T-helper 1 cell treated with Interleukin-12 subunit alpha and Interleukin-12 subunit beta and Interleukin-4 antibody, amounts not matched to agents 30 μg/mL and 1 μg/mL, for 36 hours (primary cell): Measurements from ENCODE around the gene PLXNA4.

ENCODE experiments used
- H3K27ac Mint-ChIP-seq: one replicate; pipeline ENCODE4 v1.8.0; 2021; ENCODE audit warnings: mild to moderate bottlenecking, mixed read lengths
- H3K27me3 Mint-ChIP-seq: one replicate; pipeline ENCODE4 v1.8.0; 2021; ENCODE audit warnings: low read depth, mixed read lengths
- H3K36me3 Mint-ChIP-seq: one replicate; pipeline ENCODE4 v1.8.0; 2021; ENCODE audit warnings: low read depth, mixed read lengths
- H3K4me1 Mint-ChIP-seq: one replicate; pipeline ENCODE4 v1.8.0; 2021; ENCODE audit warnings: low read depth, mixed read lengths
- H3K4me3 Mint-ChIP-seq: one replicate; pipeline ENCODE4 v1.8.0; 2021; ENCODE audit warnings: mild to moderate bottlenecking, moderate library complexity, mixed read lengths
- H3K9me3 Mint-ChIP-seq: one replicate; pipeline ENCODE4 v1.8.0; 2021; ENCODE audit warnings: mixed read lengths

Gene PLXNA4

GRCh38 chr7:132098327-132098726 is 477.9 kb downstream of the PLXNA4 start:
- Mint-ChIP-seq H3K9me3 (no peaks in the 10 kb centered on the region), H3K4me3 (no peak overlapping the region), H3K27me3 (no peaks in the 10 kb centered on the region), H3K36me3 (no peaks in the 10 kb centered on the region), H3K4me1 (no peaks in the 10 kb centered on the region), H3K27ac (no peak overlapping the region)

DNA sequence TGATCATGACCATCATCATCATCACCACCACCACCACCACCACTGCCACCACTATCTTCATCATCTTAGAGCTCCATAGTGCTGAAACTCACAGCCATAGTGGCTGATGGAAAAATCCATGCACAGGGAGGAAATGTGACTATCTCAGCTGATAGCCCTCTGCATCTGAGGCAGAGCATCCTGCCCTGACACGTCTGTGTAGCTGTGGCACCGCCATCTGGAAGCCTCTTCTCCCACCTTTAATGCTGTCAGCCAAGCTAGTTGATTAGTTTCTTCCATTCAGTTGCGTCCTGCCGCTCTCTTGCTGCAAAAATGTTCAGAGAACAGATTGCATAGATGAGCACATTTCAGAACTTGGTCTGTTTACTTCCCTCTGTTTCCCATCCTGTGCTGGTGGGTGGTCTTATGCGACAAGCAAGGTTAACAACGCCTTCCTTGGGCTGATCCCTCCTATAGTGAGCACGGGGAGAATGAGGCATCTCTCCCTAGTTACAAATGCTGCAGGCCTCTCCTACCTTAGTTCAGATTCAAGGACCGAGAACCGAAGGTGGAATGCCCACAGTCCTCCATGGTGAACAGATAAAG is 478.6 kb downstream of the PLXNA4 start:
- no peaks in the 10 kb centered on the region for H3K9me3 Mint-ChIP-seq
- no peak overlapping the region for H3K4me3 Mint-ChIP-seq
- no peaks in the 10 kb centered on the region for H3K4me1 Mint-ChIP-seq
- no peak overlapping the region for H3K27ac Mint-ChIP-seq
- no peaks in the 10 kb centered on the region for H3K36me3 Mint-ChIP-seq
- H3K27me3 Mint-ChIP-seq = no peaks in the 10 kb centered on the region

DNA sequence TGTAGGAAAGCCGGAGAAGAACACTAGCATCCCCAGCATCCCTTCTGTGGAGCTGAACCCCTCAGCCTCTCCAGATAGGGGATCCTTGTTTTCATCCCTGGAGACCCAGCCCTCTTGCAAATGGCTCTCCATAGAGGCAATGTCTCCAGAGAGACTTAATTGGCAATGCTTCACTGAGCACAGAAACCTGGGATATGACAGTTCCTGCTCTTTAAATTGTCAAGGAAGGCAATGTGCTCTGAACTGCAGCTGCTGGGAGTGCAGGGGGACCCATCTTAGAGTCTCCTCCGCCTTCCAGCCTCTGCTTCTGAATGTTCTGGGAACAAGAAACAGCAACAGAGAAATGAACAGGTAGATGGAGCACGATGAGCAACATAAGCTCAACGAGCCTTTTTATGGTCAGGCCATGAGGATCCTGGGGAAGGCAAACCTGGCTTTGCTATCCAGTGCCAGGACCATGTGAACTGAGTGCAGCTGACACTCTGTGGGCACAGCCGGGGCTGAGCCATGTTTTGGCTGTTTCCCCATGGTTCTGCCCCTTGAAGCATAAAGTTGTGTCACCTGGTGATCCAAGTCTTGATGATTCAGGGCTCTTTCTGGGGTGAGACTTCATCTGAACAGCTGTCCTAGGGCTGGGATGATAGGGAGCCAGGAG is 481.0 kb downstream of the PLXNA4 start:
- Mint-ChIP-seq H3K36me3 (no peaks in the 10 kb centered on the region), H3K9me3 (no peaks in the 10 kb centered on the region), H3K4me1 (no peaks in the 10 kb centered on the region)

DNA sequence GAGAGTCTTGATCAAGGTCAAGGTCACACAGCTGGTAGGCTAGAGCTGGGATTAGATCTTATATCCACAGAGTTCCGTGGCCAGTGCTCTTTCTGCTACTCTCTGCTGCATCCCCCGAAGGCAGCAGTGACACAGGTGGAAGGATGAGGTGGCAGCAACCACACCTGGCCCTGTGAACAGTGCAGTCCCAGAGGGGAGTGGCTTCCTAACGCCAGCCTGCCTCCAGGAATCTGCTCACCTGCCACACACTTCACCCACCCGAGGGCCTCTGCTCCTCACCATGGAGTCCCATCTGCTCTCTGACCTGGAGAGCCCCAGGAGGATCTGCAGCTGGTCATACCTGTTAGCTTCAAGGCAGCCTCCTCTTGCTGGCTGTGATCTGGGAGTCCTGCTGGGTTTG is 484.2 kb downstream of the PLXNA4 start:
- H3K27me3 Mint-ChIP-seq = no peaks in the 10 kb centered on the region

More for the DNA sequence above, 481.0 kb downstream of the PLXNA4 start:
- H3K27ac Mint-ChIP-seq = no peak overlapping the region
- H3K27me3 Mint-ChIP-seq = no peaks in the 10 kb centered on the region
- H3K4me3 Mint-ChIP-seq = no peak overlapping the region

DNA sequence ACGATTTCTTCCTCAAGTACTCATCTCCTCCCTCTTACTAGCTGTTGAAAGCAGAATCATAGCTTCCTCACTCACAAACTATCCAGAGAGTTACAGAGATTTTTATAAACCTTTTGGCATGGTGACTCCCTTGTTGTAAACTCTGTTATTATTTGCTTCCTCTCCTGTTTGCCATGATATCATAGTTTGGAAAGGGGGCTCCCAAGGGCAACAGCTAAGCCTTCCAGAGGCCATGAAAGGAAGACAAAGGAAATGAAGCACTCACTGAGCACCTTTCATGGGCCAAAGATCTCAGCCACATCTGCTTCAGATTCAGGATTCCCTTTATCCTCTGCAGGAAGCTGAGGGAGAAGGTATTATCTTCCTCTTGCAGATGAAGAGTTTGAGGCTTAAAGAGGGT is 484.6 kb downstream of the PLXNA4 start:
- Mint-ChIP-seq H3K4me3 (no peak overlapping the region), H3K4me1 (no peaks in the 10 kb centered on the region), H3K9me3 (no peaks in the 10 kb centered on the region), H3K36me3 (no peaks in the 10 kb centered on the region), H3K27ac (no peak overlapping the region), H3K27me3 (no peaks in the 10 kb centered on the region)

More for the DNA sequence above, 484.2 kb downstream of the PLXNA4 start:
- no peaks in the 10 kb centered on the region for H3K36me3 Mint-ChIP-seq
- no peaks in the 10 kb centered on the region for H3K4me1 Mint-ChIP-seq
- H3K4me3 Mint-ChIP-seq = no peak overlapping the region
- H3K9me3 Mint-ChIP-seq = no peaks in the 10 kb centered on the region
- H3K27ac Mint-ChIP-seq = no peak overlapping the region

DNA sequence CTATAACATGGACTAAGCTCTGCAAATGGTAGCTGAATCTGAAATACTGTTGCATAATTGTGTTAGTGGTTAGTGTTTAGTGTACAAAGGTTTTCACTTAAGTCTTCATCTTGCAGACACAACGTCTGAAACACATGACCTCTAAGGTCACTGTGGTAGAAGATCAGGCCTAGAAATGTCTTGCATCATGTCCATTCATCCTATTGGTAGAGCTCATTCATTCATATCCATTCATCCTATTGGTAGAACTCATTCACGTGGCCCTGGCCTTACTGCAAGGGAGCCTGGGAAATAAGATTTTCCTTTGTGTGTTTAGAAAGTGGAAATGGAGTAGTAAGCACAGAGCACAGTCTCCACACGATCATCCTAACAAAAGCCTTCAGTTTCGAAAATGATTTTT is 485.8 kb downstream of the PLXNA4 start:
- no peaks in the 10 kb centered on the region for H3K36me3 Mint-ChIP-seq

GRCh38 chr7:132089356-132089755 is 486.9 kb downstream of the PLXNA4 start:
- Mint-ChIP-seq H3K27ac (no peak overlapping the region), H3K36me3 (no peaks in the 10 kb centered on the region), H3K4me3 (no peak overlapping the region), H3K4me1 (no peaks in the 10 kb centered on the region), H3K27me3 (no peaks in the 10 kb centered on the region), H3K9me3 (no peaks in the 10 kb centered on the region)

More for the DNA sequence above, 485.8 kb downstream of the PLXNA4 start:
- H3K27ac Mint-ChIP-seq = no peak overlapping the region
- no peaks in the 10 kb centered on the region for H3K27me3 Mint-ChIP-seq
- H3K4me3 Mint-ChIP-seq = no peak overlapping the region
- no peaks in the 10 kb centered on the region for H3K9me3 Mint-ChIP-seq
- H3K4me1 Mint-ChIP-seq = no peaks in the 10 kb centered on the region

- H3K4me3 Mint-ChIP-seq = no peak overlapping the region
- peaks cover 7% of the 10 kb centered on the region for H3K27me3 Mint-ChIP-seq
- H3K4me1 Mint-ChIP-seq = no peaks in the 10 kb centered on the region
- H3K27ac Mint-ChIP-seq = no peak overlapping the region
- H3K36me3 Mint-ChIP-seq = no peaks in the 10 kb centered on the region
- no peaks in the 10 kb centered on the region for H3K9me3 Mint-ChIP-seq
These were observed 488.8 kb downstream of the PLXNA4 start for GRCh38 chr7:132087421-132087820.

DNA sequence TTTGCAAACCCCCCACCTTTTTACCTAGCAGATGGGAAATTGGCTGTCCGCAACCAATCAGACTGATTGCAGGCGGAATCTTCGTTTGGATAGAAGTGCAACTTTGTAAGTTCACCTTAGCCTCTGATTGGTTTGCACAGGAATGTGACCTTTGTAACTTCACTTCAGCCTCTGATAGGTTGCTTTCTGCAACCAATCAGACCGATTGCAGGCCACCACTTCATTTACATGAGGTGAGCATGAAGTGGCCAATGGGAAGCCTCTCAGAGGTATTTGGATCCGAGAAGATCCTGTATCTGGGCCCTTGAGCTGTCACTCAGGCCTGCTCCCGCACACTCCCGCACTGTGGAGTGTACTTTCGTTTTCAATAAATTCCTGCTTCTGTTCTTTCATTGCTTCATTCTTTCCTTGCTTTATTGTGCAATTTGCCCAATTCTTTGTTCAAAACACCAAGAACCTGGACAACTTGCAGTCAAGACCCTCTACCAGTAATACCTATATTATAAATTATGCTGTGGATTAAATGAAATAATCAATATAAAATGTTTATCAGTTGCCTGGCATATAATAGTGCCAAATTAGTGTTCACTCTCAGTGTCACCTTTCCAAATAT is 491.4 kb downstream of the PLXNA4 start:
- Mint-ChIP-seq H3K9me3 (no peaks in the 10 kb centered on the region), H3K27ac (no peak overlapping the region), H3K36me3 (no peaks in the 10 kb centered on the region), H3K27me3 (peaks cover 7% of the 10 kb centered on the region), H3K4me3 (no peak overlapping the region), H3K4me1 (no peaks in the 10 kb centered on the region)

DNA sequence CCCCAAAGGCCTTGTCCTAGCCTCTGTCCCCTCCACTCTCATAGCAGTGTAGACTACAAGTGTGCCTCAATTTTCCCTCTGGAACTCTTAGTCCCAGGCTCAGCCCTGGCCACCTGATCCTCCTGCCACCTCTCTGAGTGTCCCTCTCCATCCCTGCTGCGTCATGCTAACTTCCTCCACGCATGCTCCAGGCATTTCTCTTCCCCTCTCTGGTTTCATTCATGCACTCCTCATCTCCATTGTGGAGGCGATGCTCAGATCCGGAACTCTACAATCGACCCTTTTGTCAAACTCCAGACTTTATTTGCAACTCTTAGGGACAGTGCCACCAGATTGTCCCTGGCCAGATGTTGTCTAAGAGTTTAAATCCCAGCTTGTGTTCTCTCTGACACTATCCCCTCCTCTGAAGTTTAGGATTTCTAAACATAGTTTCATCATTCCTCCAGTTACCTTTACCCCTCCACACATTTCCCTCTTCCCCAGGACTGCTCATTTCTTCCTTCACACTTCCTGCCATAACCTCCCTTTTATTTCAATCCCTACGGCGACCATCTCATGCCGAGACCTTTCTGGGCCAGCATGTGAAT is 492.6 kb downstream of the PLXNA4 start:
- no peaks in the 10 kb centered on the region for H3K4me1 Mint-ChIP-seq
- H3K36me3 Mint-ChIP-seq = no peaks in the 10 kb centered on the region
- no peaks in the 10 kb centered on the region for H3K9me3 Mint-ChIP-seq
- no peak overlapping the region for H3K27ac Mint-ChIP-seq
- peaks cover 7% of the 10 kb centered on the region for H3K27me3 Mint-ChIP-seq
- no peak overlapping the region for H3K4me3 Mint-ChIP-seq

DNA sequence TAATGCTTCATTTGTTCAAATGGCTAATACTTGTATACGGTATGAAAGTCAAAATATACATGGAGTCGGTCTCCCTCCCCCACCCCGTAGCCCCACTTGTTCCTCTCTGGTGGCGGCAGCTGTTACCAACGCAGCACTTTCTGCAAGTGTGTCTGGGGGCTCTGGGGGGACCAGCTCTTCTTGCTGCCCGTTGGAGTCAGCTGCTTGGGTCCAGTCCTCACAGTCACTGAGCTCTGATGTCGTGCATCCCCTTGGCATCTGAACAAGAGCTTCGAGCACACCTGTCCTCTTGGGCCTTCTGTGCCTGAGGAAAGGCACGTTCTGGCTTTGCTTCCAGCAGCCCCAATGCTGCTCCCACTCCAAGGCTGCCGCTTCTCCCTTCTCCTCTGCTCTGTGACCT is 493.1 kb downstream of the PLXNA4 start:
- Mint-ChIP-seq H3K4me3 (no peak overlapping the region), H3K27me3 (peaks cover 7% of the 10 kb centered on the region), H3K4me1 (no peaks in the 10 kb centered on the region), H3K9me3 (no peaks in the 10 kb centered on the region), H3K27ac (no peak overlapping the region), H3K36me3 (no peaks in the 10 kb centered on the region)

GRCh38 chr7:132082394-132082793 is 493.9 kb downstream of the PLXNA4 start:
- no peaks in the 10 kb centered on the region for H3K36me3 Mint-ChIP-seq
- H3K4me3 Mint-ChIP-seq = no peak overlapping the region
- H3K4me1 Mint-ChIP-seq = no peaks in the 10 kb centered on the region
- no peaks in the 10 kb centered on the region for H3K9me3 Mint-ChIP-seq
- H3K27me3 Mint-ChIP-seq = peaks cover 11% of the 10 kb centered on the region
- H3K27ac Mint-ChIP-seq = no peak overlapping the region

GRCh38 chr7:132081686-132082085 is 494.6 kb downstream of the PLXNA4 start:
- Mint-ChIP-seq H3K36me3 (no peaks in the 10 kb centered on the region), H3K27ac (no peak overlapping the region), H3K4me1 (no peaks in the 10 kb centered on the region), H3K27me3 (peaks cover 11% of the 10 kb centered on the region), H3K4me3 (no peak overlapping the region), H3K9me3 (no peaks in the 10 kb centered on the region)

DNA sequence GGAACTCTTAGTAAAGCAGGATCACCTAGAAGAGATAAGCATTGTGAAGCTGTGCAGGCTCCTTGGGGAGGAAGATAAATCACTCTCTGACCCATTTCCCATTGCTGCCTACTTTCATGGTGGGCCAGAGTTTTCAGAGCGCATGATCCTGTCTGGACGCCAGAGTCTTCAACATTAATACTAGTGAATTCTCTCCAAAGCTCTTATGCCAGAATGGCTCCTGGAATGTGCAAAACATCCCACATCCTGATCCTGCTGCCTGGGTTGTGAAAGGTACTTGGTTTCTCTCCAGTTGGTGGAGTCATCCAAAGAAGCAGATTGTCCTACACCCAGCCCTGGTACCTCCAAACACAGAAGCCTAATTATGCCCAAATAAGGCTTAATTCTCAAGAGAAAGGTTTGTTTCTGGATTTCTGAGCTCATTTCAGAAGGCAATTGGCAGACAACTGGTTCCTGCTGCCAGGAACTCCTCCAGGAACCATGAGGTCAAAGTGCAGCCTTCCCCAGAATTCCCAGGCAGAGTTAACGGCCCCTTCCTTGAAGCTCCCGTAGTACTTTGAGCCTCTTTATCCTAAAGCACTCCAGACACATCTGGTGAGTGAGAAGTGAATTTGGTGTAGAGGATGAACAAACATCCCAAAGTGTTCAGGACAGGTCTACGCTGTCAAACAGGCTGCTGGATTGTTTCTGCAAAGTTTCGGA is 495.2 kb downstream of the PLXNA4 start:
- peaks cover 14% of the 10 kb centered on the region for H3K27me3 Mint-ChIP-seq
- H3K4me3 Mint-ChIP-seq = no peak overlapping the region
- no peaks in the 10 kb centered on the region for H3K9me3 Mint-ChIP-seq
- H3K27ac Mint-ChIP-seq = no peak overlapping the region
- no peaks in the 10 kb centered on the region for H3K36me3 Mint-ChIP-seq
- H3K4me1 Mint-ChIP-seq = no peaks in the 10 kb centered on the region
